KMS-11 (cell line): ENCODE measurements around the gene ELL2.

Experiments used
- H2AFZ ChIP-seq: fragments of 200-600 bp; sonication (generic); 2 replicates; pipeline ENCODE4 v1.6.1; 2016; ENCODE audit warnings: antibody characterized with exemption, mixed run types, low read depth
- H3K27ac ChIP-seq: fragments of 200-600 bp; sonication (generic); 2 replicates; pipeline ENCODE4 v1.6.1; 2016; ENCODE audit warnings: mild to moderate bottlenecking, mixed run types
- H3K27me3 ChIP-seq: fragments of 200-600 bp; sonication (generic); 2 replicates; pipeline ENCODE4 v1.6.1; 2017; ENCODE audit warnings: mild to moderate bottlenecking, low read depth, mixed run types, moderate library complexity; ENCODE audit not compliant: insufficient read depth
- H3K36me3 ChIP-seq: fragments of 200-600 bp; sonication (generic); 2 replicates; pipeline ENCODE4 v1.6.1; 2017; ENCODE audit warnings: mild to moderate bottlenecking, mixed run types; ENCODE audit not compliant: insufficient read depth
- H3K4me1 ChIP-seq: fragments of 200-600 bp; sonication (generic); 2 replicates; pipeline ENCODE4 v1.6.1; 2016; ENCODE audit warnings: mild to moderate bottlenecking, low read depth, mixed run types; ENCODE audit not compliant: poor library complexity, severe bottlenecking
- H3K4me2 ChIP-seq: fragments of 200-600 bp; sonication (generic); 2 replicates; pipeline ENCODE4 v1.7.0; 2016; ENCODE audit warnings: mild to moderate bottlenecking, mixed run types
- H3K4me3 ChIP-seq: fragments of 200-600 bp; sonication (generic); IDR thresholded peaks from 2 replicates; pipeline ENCODE4 v1.6.1; 2017; ENCODE audit warnings: low read depth, low read length, mixed read lengths; ENCODE audit not compliant: insufficient read depth
- H3K79me2 ChIP-seq: fragments of 200-600 bp; sonication (generic); 2 replicates; pipeline ENCODE4 v1.6.1; 2016; ENCODE audit warnings: low read depth, mixed run types; ENCODE audit not compliant: insufficient read depth
- H3K9ac ChIP-seq: fragments of 200-600 bp; sonication (generic); 2 replicates; pipeline ENCODE4 v1.6.1; 2016; ENCODE audit warnings: mild to moderate bottlenecking, mixed run types
- H4K20me1 ChIP-seq: fragments of 200-600 bp; sonication (generic); 2 replicates; pipeline ENCODE4 v1.6.1; 2016; ENCODE audit warnings: mild to moderate bottlenecking, mixed run types; ENCODE audit not compliant: insufficient read depth
- TF ChIP-seq, protein P1 (sequence below): fragments of 200-600 bp; sonication (generic); conservative IDR thresholded peaks from 2 replicates; pipeline ENCODE4 v1.6.1; 2017; ENCODE audit warnings: low read depth, mild to moderate bottlenecking, antibody characterized with exemption, low read length, moderate library complexity, mixed read lengths

ELL2 gene

DNA sequence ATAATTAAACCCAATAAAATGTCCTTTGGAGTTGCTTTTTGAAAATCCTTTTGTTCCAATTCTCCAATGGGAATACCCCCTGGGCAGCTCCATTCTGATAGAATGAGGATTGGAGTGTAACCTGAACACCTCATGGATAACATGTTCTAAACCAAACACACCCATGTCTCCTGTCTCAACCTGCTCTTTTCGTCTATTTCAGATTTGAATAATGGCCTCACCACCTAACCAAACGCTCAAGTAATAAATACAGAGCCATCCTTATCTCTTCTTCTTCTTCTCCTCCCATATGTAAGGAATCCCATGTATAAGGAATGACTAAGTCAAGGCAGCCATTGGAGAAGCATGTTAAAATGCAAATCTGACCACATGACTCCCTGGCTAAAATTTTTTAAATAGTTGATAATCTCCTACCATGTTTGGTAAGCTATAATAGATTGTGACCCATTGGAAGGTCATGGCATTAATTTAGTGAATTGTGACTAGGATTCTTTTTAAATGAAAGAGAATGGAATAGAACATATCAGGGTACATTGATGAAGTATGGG is 26.0 kb downstream of the ELL2 start:
- H3K4me1 ChIP-seq: peaks cover 100% of the 10 kb centered on the region
- no peaks in the 10 kb centered on the region for H4K20me1 ChIP-seq
- H3K27ac ChIP-seq: no peak overlapping the region; the same call in 1 of the 2 replicates
- no peaks in the 10 kb centered on the region for H3K27me3 ChIP-seq
- TF ChIP-seq, protein P1, sequence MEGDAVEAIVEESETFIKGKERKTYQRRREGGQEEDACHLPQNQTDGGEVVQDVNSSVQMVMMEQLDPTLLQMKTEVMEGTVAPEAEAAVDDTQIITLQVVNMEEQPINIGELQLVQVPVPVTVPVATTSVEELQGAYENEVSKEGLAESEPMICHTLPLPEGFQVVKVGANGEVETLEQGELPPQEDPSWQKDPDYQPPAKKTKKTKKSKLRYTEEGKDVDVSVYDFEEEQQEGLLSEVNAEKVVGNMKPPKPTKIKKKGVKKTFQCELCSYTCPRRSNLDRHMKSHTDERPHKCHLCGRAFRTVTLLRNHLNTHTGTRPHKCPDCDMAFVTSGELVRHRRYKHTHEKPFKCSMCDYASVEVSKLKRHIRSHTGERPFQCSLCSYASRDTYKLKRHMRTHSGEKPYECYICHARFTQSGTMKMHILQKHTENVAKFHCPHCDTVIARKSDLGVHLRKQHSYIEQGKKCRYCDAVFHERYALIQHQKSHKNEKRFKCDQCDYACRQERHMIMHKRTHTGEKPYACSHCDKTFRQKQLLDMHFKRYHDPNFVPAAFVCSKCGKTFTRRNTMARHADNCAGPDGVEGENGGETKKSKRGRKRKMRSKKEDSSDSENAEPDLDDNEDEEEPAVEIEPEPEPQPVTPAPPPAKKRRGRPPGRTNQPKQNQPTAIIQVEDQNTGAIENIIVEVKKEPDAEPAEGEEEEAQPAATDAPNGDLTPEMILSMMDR: no peak
- no peak overlapping the region for H3K9ac ChIP-seq
- no peaks in the 10 kb centered on the region for H3K36me3 ChIP-seq
- peak overlapping the region; percentile 74 for H3K4me2 ChIP-seq
- peaks cover 98% of the 10 kb centered on the region for H3K79me2 ChIP-seq
- H2AFZ ChIP-seq: no peak overlapping the region
- no peak overlapping the region for H3K4me3 ChIP-seq

DNA sequence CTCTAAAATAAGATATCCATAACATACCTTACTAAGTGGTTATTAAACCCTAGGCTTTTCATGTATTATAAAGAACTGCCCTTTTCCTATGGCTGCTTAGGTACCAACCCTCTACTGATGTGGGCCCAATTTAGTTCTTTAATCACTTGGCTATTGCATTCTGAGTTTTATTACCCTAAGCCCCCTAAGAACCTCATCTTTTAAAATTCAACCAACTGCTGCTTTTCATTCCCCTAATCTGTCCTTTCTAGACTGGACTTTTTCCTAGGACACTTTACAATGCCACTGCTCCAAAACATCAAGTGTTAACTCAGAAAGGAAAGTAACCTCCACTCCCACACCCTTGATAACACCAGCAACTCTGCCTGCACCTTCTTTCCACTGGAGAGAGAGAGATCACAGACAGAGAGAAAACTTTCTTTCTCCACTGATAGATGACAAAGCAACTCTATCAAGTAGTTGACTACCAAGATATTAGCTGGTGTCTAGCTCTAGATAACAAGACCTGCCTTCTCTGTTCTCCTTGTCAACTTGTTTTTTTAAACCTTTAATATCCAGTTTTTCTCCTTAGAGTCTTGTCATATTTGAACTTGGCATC is 27.3 kb downstream of the ELL2 start:
- H3K36me3 ChIP-seq: no peaks in the 10 kb centered on the region
- H3K4me3 ChIP-seq: no peak overlapping the region
- peak overlapping the region; percentile 74 for H3K4me2 ChIP-seq
- H3K79me2 ChIP-seq: peaks cover 86% of the 10 kb centered on the region
- H2AFZ ChIP-seq: no peak overlapping the region
- no peaks in the 10 kb centered on the region for H3K27me3 ChIP-seq
- H3K9ac ChIP-seq: no peak overlapping the region
- peak overlapping the region; percentile 33 for H3K27ac ChIP-seq
- no peaks in the 10 kb centered on the region for H4K20me1 ChIP-seq
- TF ChIP-seq, protein P1: no peak
- peaks cover 100% of the 10 kb centered on the region for H3K4me1 ChIP-seq

DNA sequence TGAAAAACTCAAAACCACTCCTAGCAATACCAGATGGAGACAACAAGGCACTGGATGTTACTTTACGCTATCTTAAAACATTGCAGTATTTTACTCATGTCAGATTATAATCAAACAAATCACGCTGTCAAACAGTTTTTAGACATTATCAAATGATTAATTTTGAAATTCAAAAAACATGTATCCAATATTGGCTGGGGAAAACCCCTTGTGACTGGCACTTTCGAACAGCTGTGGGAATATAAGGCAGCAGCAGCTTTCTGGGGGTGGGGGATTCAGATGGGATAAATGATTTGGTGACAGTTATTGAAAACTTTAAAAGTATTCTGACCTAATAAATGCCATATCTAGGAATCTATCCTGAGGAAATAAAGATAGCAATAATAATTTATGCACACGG is 28.7 kb downstream of the ELL2 start:
- TF ChIP-seq, protein P1: no peak
- peak overlapping the region; percentile 74 for H3K4me2 ChIP-seq
- H3K79me2 ChIP-seq: peaks cover 82% of the 10 kb centered on the region
- no peaks in the 10 kb centered on the region for H3K27me3 ChIP-seq
- H3K4me3 ChIP-seq: no peak overlapping the region
- no peak overlapping the region for H3K9ac ChIP-seq
- peak overlapping the region; percentile 33; the same call in 1 of the 2 replicates for H3K27ac ChIP-seq
- no peaks in the 10 kb centered on the region for H3K36me3 ChIP-seq
- peaks cover 100% of the 10 kb centered on the region for H3K4me1 ChIP-seq
- H4K20me1 ChIP-seq: no peaks in the 10 kb centered on the region
- H2AFZ ChIP-seq: no peak overlapping the region

DNA sequence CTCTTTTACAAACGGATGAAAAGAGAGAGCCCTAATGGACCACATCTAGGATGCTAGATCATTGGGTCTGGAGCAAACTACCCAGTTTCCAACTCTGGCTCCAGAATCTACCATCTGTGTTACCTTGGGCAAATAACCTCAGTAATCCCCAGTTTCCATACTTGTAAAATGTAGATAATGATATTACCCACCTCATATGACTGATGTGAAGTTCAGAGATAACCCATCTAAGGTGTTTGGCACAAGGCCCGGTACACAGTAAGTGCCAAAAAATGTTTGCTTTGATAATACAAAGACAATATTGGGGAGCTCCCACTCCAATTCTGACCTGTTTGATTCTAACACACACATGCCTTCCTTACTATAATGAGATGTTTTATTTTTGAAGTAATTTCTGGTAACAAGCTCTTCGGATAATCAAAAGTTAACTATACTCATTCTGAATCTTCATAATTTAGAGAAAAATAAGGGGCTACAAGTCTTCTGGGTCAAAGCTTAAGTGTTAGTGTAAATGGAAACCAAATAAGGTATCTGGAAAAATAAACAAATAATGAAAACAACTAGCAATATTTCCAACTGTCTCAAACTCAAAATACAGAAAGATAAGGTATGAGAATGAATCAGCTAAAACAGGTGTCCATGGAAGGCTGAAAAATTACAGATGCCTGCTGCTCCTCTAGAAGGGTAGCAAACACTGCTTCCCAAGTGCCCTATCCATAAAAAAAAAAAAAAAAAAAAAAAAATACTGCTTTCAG is 30.4 kb downstream of the ELL2 start:
- Histone ChIP-seq H3K27ac (peak overlapping the region; percentile 82), H3K79me2 (peaks cover 74% of the 10 kb centered on the region), H3K4me1 (peaks cover 96% of the 10 kb centered on the region), H3K4me3 (no peak overlapping the region), H3K36me3 (no peaks in the 10 kb centered on the region), H3K27me3 (no peaks in the 10 kb centered on the region), H3K4me2 (peak overlapping the region; percentile 74), H4K20me1 (no peaks in the 10 kb centered on the region), H2AFZ (no peak overlapping the region), H3K9ac (peak overlapping the region; percentile 22; the same call in 1 of the 2 replicates)
- TF ChIP-seq, protein P1: no peak
